Ovary (tissue), 3 donors: ENCODE measurements around the gene LMLN.

Source experiments
- CTCF ChIP-seq, 3 donors: fragments of 450-650 bp in 2 of 3; fragments of 200-600 bp in 1 of 3; IDR thresholded peaks; one replicate each; pipeline versions ENCODE4 v1.5.1 to v1.8.0; 2016 to 2022; ENCODE audit warnings: antibody characterized with exemption in 3 of 3, mild to moderate bottlenecking in 1 of 3
- POLR2A ChIP-seq: fragments of 450-650 bp; IDR thresholded peaks from one replicate; pipeline ENCODE4 v1.6.1; 2017; ENCODE audit warnings: antibody characterized with exemption, mild to moderate bottlenecking, moderate library complexity
- donor health status: DM: no; HTN: no; CAD: no.

- no peak for TF ChIP-seq CTCF (IDR thresholded peaks at IDR 0.05)
- TF ChIP-seq POLR2A: no peak
Measured at GRCh38 chr3:198026620-198027019, 66.6 kb downstream of the LMLN start.
